ENCODE results near the gene STPG1. TPM values are rescaled to one million over a fixed set of nuclear protein-coding genes. Genes with fewer than 3 reads are reported as not detected.

The STPG1 gene
- total and polyA plus RNA-seq, 9 of the 15 experiments (the other 6 are each of a cell fraction or from before 2014, with no cell fraction given), result 5.0 to 11.9 (median 8.3) TPM

GRCh38 chr1:24413350-24414163, at the start of gene STPG1 (continued):
- no peak for TF ChIP-seq SNRNP70 (optimal IDR thresholded peaks at IDR 0.05; ENCODE audit: low read depth, low read length)
- no peak for TF ChIP-seq CCAR2 (IDR thresholded peaks at IDR 0.05; ENCODE audit: low read depth, low read length)
- no peak for TF ChIP-seq CTCF (IDR thresholded peaks at IDR 0.05 in 2 of 3, conservative IDR thresholded peaks at IDR 0.05 in 1 of 3; ENCODE audit: insufficient read depth in 2 of 3, low read depth in 1 of 3, low read length in 3 of 3)
- no peak for TF ChIP-seq NR2C1 (IDR thresholded peaks at IDR 0.05)
- TF ChIP-seq NR2C1 (tag; IDR thresholded peaks at IDR 0.05), result no peak
- no peak; the same call in 1 of the 2 replicates for TF ChIP-seq TOE1 (IDR thresholded peaks at IDR 0.05; ENCODE audit: borderline replicate concordance)
- 0 out of 2 replicates have a peak, but pooled peaks have one; percentile 26 for TF ChIP-seq TOE1 (CRISPR knock-in tag; IDR thresholded peaks at IDR 0.05; ENCODE audit: borderline replicate concordance, low read depth)
- TF ChIP-seq HDAC6 (IDR thresholded peaks at IDR 0.05; ENCODE audit: low read depth, low read length), result no peak
- TF ChIP-seq ERF (CRISPR knock-in tag; IDR thresholded peaks at IDR 0.05), result no peak
- no peak for TF ChIP-seq STAT5B (CRISPR knock-in tag; IDR thresholded peaks at IDR 0.05)
- no peak for TF ChIP-seq SAFB2 (IDR thresholded peaks at IDR 0.05; ENCODE audit: borderline replicate concordance, low read depth, low read length, severe bottlenecking)
- TF ChIP-seq CBX1 (IDR thresholded peaks at IDR 0.05; ENCODE audit: low read depth), result no peak
- TF ChIP-seq RERE (CRISPR knock-in tag; IDR thresholded peaks at IDR 0.05; ENCODE audit: borderline replicate concordance), result no peak
- TF ChIP-seq KAT8 (IDR thresholded peaks at IDR 0.05; ENCODE audit: low read depth), result no peak
- 0 out of 2 replicates have a peak, but pooled peaks have one; percentile 45 for TF ChIP-seq ELF1 (tag; IDR thresholded peaks at IDR 0.05)
- TF ChIP-seq NR3C1 (CRISPR knock-in tag; IDR thresholded peaks at IDR 0.05), result no peak
- peak in 1 of 2 experiments; percentile 88; a peak in 2 of 4 replicates for TF ChIP-seq HDAC1 (IDR thresholded peaks at IDR 0.05)
- no peak for TF ChIP-seq CHAMP1 (IDR thresholded peaks at IDR 0.05)
- TF ChIP-seq ZNF551 (CRISPR knock-in tag; IDR thresholded peaks at IDR 0.05), result no peak
